Suprapubic skin (tissue), 3 donors: ENCODE measurements around the gene ACE.

Experiments
- CTCF ChIP-seq, 2 donors: fragments of 200-600 bp in 1 of 2; fragments of 450-650 bp in 1 of 2; sonication (generic) in 1 of 2; IDR thresholded peaks; one replicate each; pipeline ENCODE4 v1.5.1; 2016 to 2019; ENCODE audit warnings: antibody characterized with exemption in 2 of 2, mild to moderate bottlenecking in 1 of 2, moderate library complexity in 1 of 2
- EP300 ChIP-seq: sonication (generic); formaldehyde crosslinking; IDR thresholded peaks from one replicate; pipeline ENCODE4 v1.6.1; 2017; ENCODE audit warnings: antibody characterized with exemption
- POLR2A ChIP-seq, 2 donors: fragments of 450-650 bp; IDR thresholded peaks; one replicate each; pipeline ENCODE4 v1.6.1; 2017; ENCODE audit warnings: antibody characterized with exemption in 2 of 2, mild to moderate bottlenecking in 2 of 2, moderate library complexity in 2 of 2

GRCh38 chr17:63476854-63477479 lies at the start of gene ACE:
- TF ChIP-seq CTCF (IDR thresholded peaks at IDR 0.05) (no peak), EP300 (no peak), POLR2A (IDR thresholded peaks at IDR 0.05) (no peak)
